Endodermal cell (in vitro differentiated cells): ENCODE measurements around the gene B4GALNT4. TPM values are rescaled to one million over a fixed set of nuclear protein-coding genes. Genes with fewer than 3 reads are reported as not detected.

Experiments
- DNase-seq: peaks from one replicate; pipeline ENCODE4 v3.0.0-alpha.2; 2017
- H3K27ac ChIP-seq: 2 replicates; pipeline ENCODE4 v1.5.1; 2013; ENCODE audit warnings: mild to moderate bottlenecking, low read depth, low read length, moderate library complexity
- H3K27me3 ChIP-seq: 2 replicates; pipeline ENCODE4 v1.6.1; 2013; ENCODE audit warnings: mild to moderate bottlenecking, low read length, moderate library complexity; ENCODE audit not compliant: insufficient read depth, control insufficient read depth, poor library complexity, severe bottlenecking
- H3K36me3 ChIP-seq: 2 replicates; pipeline ENCODE4 v1.7.0; 2013; ENCODE audit warnings: mild to moderate bottlenecking, low read length, moderate library complexity; ENCODE audit not compliant: control insufficient read depth, insufficient read depth
- H3K4me1 ChIP-seq: one replicate; pipeline ENCODE4 v1.7.0; 2013; ENCODE audit warnings: low read length; ENCODE audit not compliant: control insufficient read depth, insufficient read depth
- H3K4me3 ChIP-seq: 2 replicates; pipeline ENCODE4 v1.5.1; 2013; ENCODE audit warnings: mild to moderate bottlenecking, low read length, moderate library complexity
- H3K9ac ChIP-seq: 2 replicates; pipeline ENCODE4 v1.6.1; 2013; ENCODE audit warnings: mild to moderate bottlenecking, low read length, moderate library complexity; ENCODE audit not compliant: poor library complexity, severe bottlenecking; ENCODE audit errors: extremely low read depth
- H3K9me3 ChIP-seq: 2 replicates; pipeline ENCODE4 v1.6.1; 2013; ENCODE audit warnings: mild to moderate bottlenecking, low read length, moderate library complexity; ENCODE audit not compliant: control insufficient read depth
- H3K27ac Mint-ChIP-seq: 2 replicates; pipeline ENCODE4 v1.8.0; 2020; ENCODE audit warnings: mixed read lengths
- H3K27me3 Mint-ChIP-seq: 2 replicates; pipeline ENCODE4 v1.8.0; 2021; ENCODE audit warnings: mild to moderate bottlenecking, mixed read lengths; ENCODE audit not compliant: insufficient read depth
- H3K36me3 Mint-ChIP-seq: 2 replicates; pipeline ENCODE4 v1.8.0; 2020; ENCODE audit warnings: low read depth, mixed read lengths
- H3K4me1 Mint-ChIP-seq: 2 replicates; pipeline ENCODE4 v1.8.0; 2020; ENCODE audit warnings: mixed read lengths
- H3K4me3 Mint-ChIP-seq: 2 replicates; pipeline ENCODE4 v1.8.0; 2020; ENCODE audit warnings: mild to moderate bottlenecking, moderate library complexity, mixed read lengths
- H3K9me3 Mint-ChIP-seq: 2 replicates; pipeline ENCODE4 v1.8.0; 2020; ENCODE audit warnings: mild to moderate bottlenecking, mixed read lengths
- CTCF ChIP-seq: fragments of 200-600 bp; sonication (generic); conservative IDR thresholded peaks from 2 replicates; pipeline ENCODE4 v1.5.0; 2021; ENCODE audit warnings: antibody characterized with exemption, mild to moderate bottlenecking
- WGBS, 2 experiments: methylation state at CpG; one replicate each; pipeline versions ENCODE4 v1.1.5 to v1.1.7; 2013; ENCODE audit warnings: missing lambda C conversion rate in 2 of 2, mixed read lengths in 1 of 2; ENCODE audit not compliant: insufficient coverage in 1 of 2, insufficient read length in 1 of 2; 5-methylcytosine and 5-hydroxymethylcytosine counted together
- total RNA-seq, 2 donors: library from RNA; stranded (reverse); fragmentation: NEBNext Ultra II Directional in 1 of 2; extraction: Animal tissue kit (Norgen Biotek cat#: 25700) in 1 of 2; gene quantifications; 2 replicates in 1 of 2; 3 replicates in 1 of 2; pipeline ENCODE4 v1.2.1, GENCODE V29; 2021

B4GALNT4 gene
- total RNA-seq, 2 donors from 2014 or later, result 109 to 118 TPM

GRCh38 chr11:377174-377865 lies 8.0 kb downstream of the B4GALNT4 start:
- WGBS, 2 experiments, result 96% methylated on average over 35 to 44 of the region's 44 CpGs

GRCh38 chr11:377883-378500 lies 8.7 kb downstream of the B4GALNT4 start:
- Mint-ChIP-seq H3K4me1 (no peaks in the 10 kb centered on the region), H3K27me3 (no peaks in the 10 kb centered on the region), H3K27ac (no peak overlapping the region), H3K4me3 (no peak overlapping the region), H3K36me3 (peaks cover 36% of the 10 kb centered on the region), H3K9me3 (peaks cover 4% of the 10 kb centered on the region)
- peaks cover 13% of the 10 kb centered on the region for H3K36me3 ChIP-seq
- no peak for TF ChIP-seq CTCF
- WGBS, 2 experiments, result 85 to 95% methylated on average over 6 to 11 of the region's 11 CpGs
- H3K4me1 ChIP-seq, result no peaks in the 10 kb centered on the region
- H3K27ac ChIP-seq, result no peak overlapping the region
- H3K9ac ChIP-seq, result no peak overlapping the region
- H3K9me3 ChIP-seq, result peaks cover 8% of the 10 kb centered on the region
- no peak for DNase-seq
- no peak overlapping the region for H3K4me3 ChIP-seq
- no peaks in the 10 kb centered on the region for H3K27me3 ChIP-seq

More at GRCh38 chr11:377174-377865, 8.0 kb downstream of the B4GALNT4 start:
- Histone ChIP-seq H3K9ac (no peak overlapping the region), H3K4me1 (no peaks in the 10 kb centered on the region), H3K4me3 (no peak overlapping the region), H3K27me3 (no peaks in the 10 kb centered on the region), H3K9me3 (peaks cover 8% of the 10 kb centered on the region), H3K36me3 (peaks cover 15% of the 10 kb centered on the region), H3K27ac (no peak overlapping the region)
- TF ChIP-seq CTCF, result no peak
- Mint-ChIP-seq H3K27me3 (no peaks in the 10 kb centered on the region), H3K4me3 (no peak overlapping the region), H3K36me3 (peaks cover 38% of the 10 kb centered on the region), H3K9me3 (peaks cover 4% of the 10 kb centered on the region), H3K27ac (no peak overlapping the region), H3K4me1 (no peaks in the 10 kb centered on the region)
- DNase-seq, result no peak

GRCh38 chr11:379205-380094 lies 10.2 kb downstream of the B4GALNT4 start:
- H3K4me3 Mint-ChIP-seq, result no peak overlapping the region
- no peaks in the 10 kb centered on the region for H3K4me1 ChIP-seq
- H3K27ac ChIP-seq, result no peak overlapping the region
- H3K27ac Mint-ChIP-seq, result no peak overlapping the region
- no peaks in the 10 kb centered on the region for H3K4me1 Mint-ChIP-seq
- no peaks in the 10 kb centered on the region for H3K27me3 ChIP-seq
- no peak overlapping the region for H3K9ac ChIP-seq
- DNase-seq, result no peak
- no peak overlapping the region for H3K4me3 ChIP-seq
- no peaks in the 10 kb centered on the region for H3K9me3 ChIP-seq
- H3K36me3 ChIP-seq, result no peaks in the 10 kb centered on the region
- peaks cover 26% of the 10 kb centered on the region for H3K36me3 Mint-ChIP-seq
- H3K27me3 Mint-ChIP-seq, result no peaks in the 10 kb centered on the region
- no peak for TF ChIP-seq CTCF
- no peaks in the 10 kb centered on the region for H3K9me3 Mint-ChIP-seq
- 96 to 98% methylated on average over 81 to 87 of the region's 87 CpGs for WGBS, 2 experiments
